ENCODE measurements around the gene PRPF6.

The PRPF6 gene

DNA sequence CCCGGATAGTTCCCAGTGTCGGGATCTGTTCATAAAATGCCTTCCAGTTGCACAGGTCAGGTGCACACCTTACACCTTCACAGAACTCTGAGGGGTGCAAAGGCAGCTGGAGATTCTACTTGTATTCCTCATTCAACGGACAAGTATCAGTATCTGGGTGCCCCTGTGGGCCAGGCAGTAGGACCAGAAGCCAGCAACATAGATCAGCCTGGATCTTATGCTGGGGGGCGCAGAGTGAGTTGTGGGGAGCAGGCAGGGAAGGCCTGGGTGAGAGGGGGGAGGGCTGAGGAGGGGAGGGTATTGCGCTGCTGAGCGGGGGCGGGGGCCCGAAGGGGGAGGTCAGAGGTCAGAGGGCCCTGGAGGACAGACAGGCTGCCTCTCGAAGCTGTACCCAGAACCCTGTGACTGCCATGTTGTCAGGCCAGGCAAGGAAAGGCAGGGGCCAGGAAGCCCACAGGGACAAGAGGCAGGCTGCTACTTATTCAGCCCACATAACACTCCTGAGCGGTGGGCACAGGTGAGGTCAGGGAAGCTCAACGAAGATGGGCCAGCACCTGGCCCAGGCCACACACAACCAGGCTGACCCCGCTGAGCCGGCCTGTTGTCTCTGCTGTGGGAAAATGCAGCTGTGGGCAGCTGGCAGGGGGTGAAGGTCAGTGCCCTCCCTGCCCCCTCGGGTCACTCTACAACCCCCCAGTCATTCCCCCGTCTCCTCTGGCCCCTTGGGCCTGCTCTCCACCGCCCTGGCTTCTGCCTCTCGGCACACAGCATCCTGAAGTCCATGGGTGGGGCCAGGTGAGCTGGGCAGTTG, 100.1 kb downstream of the PRPF6 start:
- no peak for DNase-seq

DNA sequence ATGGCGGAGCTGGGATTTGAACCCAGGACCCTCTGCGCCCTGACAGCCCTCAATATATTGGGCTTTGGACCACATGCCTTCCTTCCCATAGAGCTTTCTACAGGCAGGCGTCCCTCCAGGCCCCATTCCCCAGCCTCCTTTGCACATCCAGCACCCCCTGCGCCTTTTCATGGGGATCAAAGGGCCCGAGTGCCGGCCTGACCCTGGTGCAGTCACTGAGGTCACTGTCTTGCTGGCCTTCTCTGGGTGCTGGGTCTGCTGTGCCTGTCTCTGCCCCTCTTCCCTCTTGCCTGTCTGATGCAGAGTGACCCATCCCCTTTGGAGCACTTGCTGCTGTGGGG, 100.7 kb downstream of the PRPF6 start:
- no peak for DNase-seq

DNA sequence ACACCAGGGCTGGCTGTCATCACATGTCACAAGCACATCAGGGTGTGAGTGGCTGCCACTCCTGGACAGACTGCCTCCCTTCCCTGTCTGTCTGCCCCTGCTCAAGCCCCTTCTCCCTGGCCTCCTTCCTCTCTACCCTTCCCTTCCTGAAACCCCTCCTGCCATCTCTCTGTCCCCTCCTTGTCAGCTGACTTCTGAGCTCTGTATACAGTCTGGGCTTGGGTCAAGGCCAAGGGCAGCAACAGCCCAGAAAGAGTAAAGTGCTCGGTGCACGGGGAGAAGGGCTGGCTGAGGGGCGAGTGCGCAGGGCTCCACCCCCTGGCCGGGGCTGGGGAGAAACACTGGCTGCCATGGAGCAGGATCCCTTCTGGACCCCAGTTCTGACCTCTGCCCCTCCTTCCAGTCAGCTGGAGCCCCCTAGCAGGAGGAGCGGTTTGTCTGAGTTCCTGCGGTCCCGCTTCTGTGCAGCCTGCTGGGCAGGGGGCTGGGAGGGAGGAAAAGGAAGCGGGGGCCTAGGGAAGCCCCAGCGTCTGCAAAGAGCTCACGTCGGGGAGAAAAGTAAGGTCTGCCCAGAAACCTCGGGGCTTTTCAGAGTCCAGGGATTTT, 101.3 kb downstream of the PRPF6 start:
- DNase-seq = no peak
